AG04449 (cell line): ENCODE results near the gene MYO1A.
"Not testable (repeated sequence)": the region's sequence is repeated elsewhere in the genome, so short reads cannot be mapped to it uniquely, and the experiment has no call there.

Source experiments
- CTCF ChIA-PET: fragments of 350-600 bp; formaldehyde crosslinking; extraction: SDS; loops from one replicate; lab custom pipeline; 2021; ENCODE audit warnings: antibody characterized with exemption; lab: Yijun Ruan, JAX
- POLR2A ChIA-PET: fragments of 400-600, 350-600 bp; formaldehyde crosslinking; extraction: SDS; loops from one replicate; lab custom pipeline; 2020; ENCODE audit warnings: antibody characterized with exemption, inconsistent platforms; lab: Yijun Ruan, JAX
- DNase-seq: peaks from one replicate; pipeline ENCODE4 v3.0.0-alpha.2; 2010; ENCODE audit warnings: low read depth, low spot score
- H3K4me3 ChIP-seq: 2 replicates; pipeline ENCODE4 v1.5.1; 2011; ENCODE audit warnings: low read depth, mild to moderate bottlenecking, control low read depth, low read length
- TF ChIP-seq, protein P1 (sequence below): IDR thresholded peaks from one replicate; pipeline ENCODE4 v1.5.1; 2011; ENCODE audit warnings: mild to moderate bottlenecking, moderate library complexity, low read length, control low read depth, inconsistent platforms; ENCODE audit not compliant: insufficient read depth; ENCODE audit errors: missing control alignments

MYO1A gene

DNA sequence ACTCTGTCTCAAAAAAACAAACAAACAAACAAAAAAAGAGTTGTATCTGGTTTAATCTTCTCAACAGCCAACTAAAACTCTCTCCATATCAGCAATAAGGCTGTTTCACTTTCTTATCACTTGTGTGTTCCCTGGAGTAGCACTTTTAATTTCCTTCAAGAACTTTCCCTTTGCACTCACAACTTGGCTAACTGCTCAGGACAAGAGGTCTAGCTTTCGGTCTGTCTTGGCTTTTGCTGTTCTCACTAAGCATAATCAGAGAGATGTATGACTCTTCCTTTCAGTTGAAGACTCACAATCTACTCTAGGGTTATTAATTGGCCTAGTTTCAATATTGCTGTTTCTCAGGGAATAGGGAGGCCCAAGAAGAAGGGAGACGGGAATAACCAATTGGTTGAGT, 16.3 kb upstream of the MYO1A start:
- POLR2A ChIA-PET = no interaction called here
- CTCF ChIA-PET = interaction anchor here (0.9 to 11.6 kb wide), 11 partner anchors 9 to 308 kb away, joined by 3 to 500 read pairs (median 4); partner anchors contain the start of genes STAT6 and ZBTB39

DNA sequence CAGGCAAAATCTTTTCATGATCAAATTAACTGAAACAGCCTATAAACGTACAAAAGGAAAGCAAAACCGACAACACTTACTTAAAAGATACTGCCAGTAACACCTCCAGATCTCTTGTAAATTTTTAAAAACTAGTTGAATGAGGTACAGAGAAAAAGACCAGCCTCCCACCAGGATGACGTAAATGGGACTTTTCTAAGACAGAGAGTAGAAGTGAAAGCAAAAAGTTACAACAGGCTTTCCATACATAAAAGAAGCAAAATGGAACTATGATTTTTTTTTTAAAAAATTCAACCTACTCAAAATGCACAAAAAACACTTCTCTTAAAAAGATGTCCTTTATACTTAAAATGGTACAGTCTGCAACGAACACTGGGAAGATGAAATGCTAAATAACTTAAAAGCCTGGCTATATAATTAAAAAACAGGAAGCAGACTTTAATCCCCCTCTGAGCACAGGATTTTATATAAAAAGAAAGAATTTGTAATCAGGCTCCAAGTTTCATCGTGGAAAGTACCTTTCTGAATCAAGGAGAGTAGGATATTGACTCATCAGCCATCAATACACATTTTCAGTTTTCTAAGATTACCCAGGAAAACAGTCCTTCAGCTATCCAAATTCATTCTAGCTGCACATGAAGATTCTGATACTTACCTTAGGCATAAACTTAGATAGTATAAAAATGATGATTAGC, 14.2 kb upstream of the MYO1A start:
- TF ChIP-seq, protein P1, sequence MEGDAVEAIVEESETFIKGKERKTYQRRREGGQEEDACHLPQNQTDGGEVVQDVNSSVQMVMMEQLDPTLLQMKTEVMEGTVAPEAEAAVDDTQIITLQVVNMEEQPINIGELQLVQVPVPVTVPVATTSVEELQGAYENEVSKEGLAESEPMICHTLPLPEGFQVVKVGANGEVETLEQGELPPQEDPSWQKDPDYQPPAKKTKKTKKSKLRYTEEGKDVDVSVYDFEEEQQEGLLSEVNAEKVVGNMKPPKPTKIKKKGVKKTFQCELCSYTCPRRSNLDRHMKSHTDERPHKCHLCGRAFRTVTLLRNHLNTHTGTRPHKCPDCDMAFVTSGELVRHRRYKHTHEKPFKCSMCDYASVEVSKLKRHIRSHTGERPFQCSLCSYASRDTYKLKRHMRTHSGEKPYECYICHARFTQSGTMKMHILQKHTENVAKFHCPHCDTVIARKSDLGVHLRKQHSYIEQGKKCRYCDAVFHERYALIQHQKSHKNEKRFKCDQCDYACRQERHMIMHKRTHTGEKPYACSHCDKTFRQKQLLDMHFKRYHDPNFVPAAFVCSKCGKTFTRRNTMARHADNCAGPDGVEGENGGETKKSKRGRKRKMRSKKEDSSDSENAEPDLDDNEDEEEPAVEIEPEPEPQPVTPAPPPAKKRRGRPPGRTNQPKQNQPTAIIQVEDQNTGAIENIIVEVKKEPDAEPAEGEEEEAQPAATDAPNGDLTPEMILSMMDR = no peak
- CTCF ChIA-PET = interaction anchor here (1.1 to 11.6 kb wide), 8 partner anchors 8 to 310 kb away, joined by 3 to 500 read pairs (median 44); partner anchors contain the start of genes MYO1A, NEMP1, PRIM1 and TAC3
- DNase-seq = no peak
- no peak overlapping the region for H3K4me3 ChIP-seq
- POLR2A ChIA-PET = no interaction called here

More for the DNA sequence above, 16.3 kb upstream of the MYO1A start:
- TF ChIP-seq, protein P1 = no peak
- no peak for DNase-seq
- no peak overlapping the region for H3K4me3 ChIP-seq

DNA sequence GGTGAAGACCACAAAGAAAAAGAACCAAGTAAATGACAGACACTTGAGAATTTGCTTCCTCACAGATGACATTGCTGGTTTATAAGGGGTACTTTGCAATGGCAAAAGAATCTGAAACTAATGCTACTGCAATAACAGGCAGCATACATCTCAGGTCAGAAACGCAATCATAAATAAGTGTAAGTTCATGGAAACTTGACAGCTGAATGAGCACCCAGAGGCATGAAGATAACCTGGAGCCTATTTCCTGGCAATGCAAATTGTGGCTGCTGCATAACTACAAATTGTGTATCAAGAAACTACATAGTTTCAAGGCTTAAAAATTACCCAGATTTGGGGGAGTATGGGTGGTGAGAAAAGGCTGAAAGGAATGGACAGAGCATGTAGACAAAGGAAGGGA, 8.5 kb upstream of the MYO1A start:
- POLR2A ChIA-PET = no interaction called here
- CTCF ChIA-PET = interaction anchor here (1.2 to 11.6 kb wide), 5 partner anchors 12 to 71 kb away, joined by 3 to 500 read pairs (median 95); partner anchors contain the start of genes MYO1A and ZBTB39
- TF ChIP-seq, protein P1 = no peak
- DNase-seq = no peak
- no peak overlapping the region for H3K4me3 ChIP-seq

DNA sequence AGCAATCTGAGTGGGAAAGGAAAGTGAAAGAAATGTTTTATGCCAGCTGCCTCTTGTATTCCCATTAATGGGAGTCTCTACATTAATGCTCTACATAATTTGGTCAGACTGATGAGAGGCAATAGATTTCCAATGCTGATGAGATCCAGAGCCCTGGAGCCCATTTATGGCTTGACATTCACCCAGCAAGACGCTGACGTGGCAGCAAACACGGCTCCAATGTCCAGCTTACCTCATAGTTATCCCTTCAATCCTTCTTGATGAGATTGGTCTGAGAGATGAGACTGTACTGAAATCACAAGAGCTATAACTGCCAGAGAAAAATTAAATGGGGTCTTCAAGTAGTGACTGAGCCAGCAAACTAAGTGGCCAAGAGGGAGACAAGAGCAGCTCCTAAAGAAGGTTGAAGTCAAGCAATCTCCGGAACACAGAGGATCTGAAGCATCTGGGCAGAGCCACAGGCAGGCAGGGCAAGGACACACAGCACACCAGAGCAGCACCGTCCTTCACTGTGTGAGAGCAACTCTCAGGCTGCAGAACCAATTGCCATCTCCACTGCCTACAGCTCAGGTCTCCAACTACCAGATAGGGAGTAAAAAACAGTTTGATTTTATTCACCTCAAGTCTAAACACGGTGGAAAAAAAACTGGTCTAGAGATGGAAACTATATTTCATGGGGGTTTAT, 7.3 kb upstream of the MYO1A start:
- TF ChIP-seq, protein P1 = no peak
- CTCF ChIA-PET = interaction anchor here (0.8 to 11.6 kb wide), 8 partner anchors 8 to 299 kb away, joined by 3 to 500 read pairs (median 5); partner anchors contain the start of genes MYO1A, NEMP1 and ZBTB39
- POLR2A ChIA-PET = no interaction called here
- no peak for DNase-seq
- no peak overlapping the region for H3K4me3 ChIP-seq

DNA sequence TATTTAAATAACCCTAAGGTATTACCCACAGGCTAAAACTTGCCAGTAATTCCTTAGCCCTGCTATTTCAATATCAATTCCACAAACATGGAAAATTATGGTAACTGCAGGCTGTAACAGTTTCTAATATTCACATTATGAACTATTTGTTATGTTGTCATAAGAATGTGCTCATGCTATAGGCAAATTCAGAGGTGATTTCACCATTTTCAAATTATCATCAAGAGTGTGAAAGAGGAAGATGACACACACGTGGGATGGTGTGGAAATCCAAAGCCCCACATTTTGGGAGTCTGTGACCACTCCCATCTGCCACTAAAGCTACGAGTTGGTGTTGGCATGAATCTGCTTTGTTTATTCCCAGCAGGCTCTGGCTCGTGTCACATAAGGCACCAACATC, 5.9 kb upstream of the MYO1A start:
- no peak for DNase-seq
- ChIA-PET POLR2A (no interaction called here), CTCF (interaction anchor here (1.7 to 11.6 kb wide), 3 partner anchors 9 to 297 kb away, joined by 5 to 500 read pairs (median 164); partner anchors contain the start of genes MYO1A and ZBTB39)
- TF ChIP-seq, protein P1 = no peak
- H3K4me3 ChIP-seq = no peak overlapping the region

DNA sequence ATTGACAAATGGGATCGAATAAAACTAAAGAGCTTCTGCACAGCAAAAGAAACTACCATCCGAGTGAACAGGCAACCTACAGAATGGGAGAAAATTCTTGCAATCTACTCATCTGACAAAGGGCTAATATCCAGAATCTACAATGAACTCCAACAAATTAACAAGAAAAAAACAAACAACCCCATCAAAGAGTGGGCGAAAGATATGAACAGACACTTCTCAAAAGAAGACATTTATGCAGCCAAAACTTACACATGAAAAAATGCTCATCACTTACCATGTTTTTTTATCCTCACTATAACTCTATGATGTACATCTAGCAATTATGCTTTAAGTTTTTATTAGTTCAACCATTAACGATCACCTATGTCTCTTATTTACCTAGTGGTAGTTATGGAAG, 4.0 kb upstream of the MYO1A start:
- DNase-seq, POLR2A ChIA-PET, H3K4me3 ChIP-seq: not testable (repeated sequence)
- CTCF ChIA-PET = interaction anchor here (11.0 kb wide), 1 partner anchor 46 kb away, joined by 92 read pairs; the partner anchor contains the start of gene ZBTB39

DNA sequence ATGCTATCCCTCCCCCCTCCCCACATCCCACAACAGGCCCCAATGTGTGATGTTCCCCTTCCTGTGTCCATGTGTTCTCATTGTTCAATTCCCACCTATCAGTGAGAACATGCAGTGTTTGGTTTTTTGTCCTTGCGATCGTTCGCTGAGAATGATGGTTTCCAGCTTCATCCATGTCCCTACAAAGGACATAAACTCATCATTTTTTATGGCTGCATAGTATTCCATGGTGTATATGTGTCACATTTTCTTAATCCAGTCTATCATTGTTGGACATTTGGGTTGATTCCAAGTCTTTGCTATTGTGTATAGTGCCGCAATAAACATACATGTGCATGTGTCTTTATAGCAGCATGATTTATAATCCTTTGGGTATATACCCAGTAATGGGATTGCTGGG, 3.2 kb upstream of the MYO1A start:
- POLR2A ChIA-PET, H3K4me3 ChIP-seq, DNase-seq: not testable (repeated sequence)
- CTCF ChIA-PET = interaction anchor here (11.0 to 13.2 kb wide), 2 partner anchors 7 to 45 kb away, joined by 92 to 164 read pairs; partner anchors contain the start of gene ZBTB39
